ENCODE measurements around the gene PALLD. TPM values are rescaled to one million over a fixed set of nuclear protein-coding genes. Genes with fewer than 3 reads are reported as not detected.

The PALLD gene
- total and polyA plus RNA-seq, 2 of the 8 experiments (the other 6 are each of a cell fraction or from before 2014, with no cell fraction given), result 10.5 to 25.0 TPM

DNA sequence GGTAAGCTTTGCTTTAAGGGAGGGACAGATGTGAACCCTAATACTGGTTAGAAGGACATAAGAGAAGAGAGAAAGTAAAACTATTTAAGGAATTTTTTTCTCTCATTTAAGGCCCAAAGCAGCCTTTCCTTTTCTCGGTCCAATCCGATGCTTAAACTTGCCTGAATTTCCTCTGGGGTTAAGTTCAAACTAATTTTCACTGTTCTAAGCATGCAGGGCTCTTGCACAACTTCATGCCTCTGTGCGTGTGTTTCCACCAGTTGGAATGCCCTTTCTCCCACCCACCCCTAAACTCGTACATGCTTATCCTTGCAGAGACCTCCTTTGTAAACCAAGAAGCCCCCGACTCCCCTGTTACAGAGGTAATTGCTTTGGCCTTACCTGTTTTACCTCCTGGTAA lies 308.5 kb downstream of the PALLD start (continued):
- TF ChIP-seq, protein P1, sequence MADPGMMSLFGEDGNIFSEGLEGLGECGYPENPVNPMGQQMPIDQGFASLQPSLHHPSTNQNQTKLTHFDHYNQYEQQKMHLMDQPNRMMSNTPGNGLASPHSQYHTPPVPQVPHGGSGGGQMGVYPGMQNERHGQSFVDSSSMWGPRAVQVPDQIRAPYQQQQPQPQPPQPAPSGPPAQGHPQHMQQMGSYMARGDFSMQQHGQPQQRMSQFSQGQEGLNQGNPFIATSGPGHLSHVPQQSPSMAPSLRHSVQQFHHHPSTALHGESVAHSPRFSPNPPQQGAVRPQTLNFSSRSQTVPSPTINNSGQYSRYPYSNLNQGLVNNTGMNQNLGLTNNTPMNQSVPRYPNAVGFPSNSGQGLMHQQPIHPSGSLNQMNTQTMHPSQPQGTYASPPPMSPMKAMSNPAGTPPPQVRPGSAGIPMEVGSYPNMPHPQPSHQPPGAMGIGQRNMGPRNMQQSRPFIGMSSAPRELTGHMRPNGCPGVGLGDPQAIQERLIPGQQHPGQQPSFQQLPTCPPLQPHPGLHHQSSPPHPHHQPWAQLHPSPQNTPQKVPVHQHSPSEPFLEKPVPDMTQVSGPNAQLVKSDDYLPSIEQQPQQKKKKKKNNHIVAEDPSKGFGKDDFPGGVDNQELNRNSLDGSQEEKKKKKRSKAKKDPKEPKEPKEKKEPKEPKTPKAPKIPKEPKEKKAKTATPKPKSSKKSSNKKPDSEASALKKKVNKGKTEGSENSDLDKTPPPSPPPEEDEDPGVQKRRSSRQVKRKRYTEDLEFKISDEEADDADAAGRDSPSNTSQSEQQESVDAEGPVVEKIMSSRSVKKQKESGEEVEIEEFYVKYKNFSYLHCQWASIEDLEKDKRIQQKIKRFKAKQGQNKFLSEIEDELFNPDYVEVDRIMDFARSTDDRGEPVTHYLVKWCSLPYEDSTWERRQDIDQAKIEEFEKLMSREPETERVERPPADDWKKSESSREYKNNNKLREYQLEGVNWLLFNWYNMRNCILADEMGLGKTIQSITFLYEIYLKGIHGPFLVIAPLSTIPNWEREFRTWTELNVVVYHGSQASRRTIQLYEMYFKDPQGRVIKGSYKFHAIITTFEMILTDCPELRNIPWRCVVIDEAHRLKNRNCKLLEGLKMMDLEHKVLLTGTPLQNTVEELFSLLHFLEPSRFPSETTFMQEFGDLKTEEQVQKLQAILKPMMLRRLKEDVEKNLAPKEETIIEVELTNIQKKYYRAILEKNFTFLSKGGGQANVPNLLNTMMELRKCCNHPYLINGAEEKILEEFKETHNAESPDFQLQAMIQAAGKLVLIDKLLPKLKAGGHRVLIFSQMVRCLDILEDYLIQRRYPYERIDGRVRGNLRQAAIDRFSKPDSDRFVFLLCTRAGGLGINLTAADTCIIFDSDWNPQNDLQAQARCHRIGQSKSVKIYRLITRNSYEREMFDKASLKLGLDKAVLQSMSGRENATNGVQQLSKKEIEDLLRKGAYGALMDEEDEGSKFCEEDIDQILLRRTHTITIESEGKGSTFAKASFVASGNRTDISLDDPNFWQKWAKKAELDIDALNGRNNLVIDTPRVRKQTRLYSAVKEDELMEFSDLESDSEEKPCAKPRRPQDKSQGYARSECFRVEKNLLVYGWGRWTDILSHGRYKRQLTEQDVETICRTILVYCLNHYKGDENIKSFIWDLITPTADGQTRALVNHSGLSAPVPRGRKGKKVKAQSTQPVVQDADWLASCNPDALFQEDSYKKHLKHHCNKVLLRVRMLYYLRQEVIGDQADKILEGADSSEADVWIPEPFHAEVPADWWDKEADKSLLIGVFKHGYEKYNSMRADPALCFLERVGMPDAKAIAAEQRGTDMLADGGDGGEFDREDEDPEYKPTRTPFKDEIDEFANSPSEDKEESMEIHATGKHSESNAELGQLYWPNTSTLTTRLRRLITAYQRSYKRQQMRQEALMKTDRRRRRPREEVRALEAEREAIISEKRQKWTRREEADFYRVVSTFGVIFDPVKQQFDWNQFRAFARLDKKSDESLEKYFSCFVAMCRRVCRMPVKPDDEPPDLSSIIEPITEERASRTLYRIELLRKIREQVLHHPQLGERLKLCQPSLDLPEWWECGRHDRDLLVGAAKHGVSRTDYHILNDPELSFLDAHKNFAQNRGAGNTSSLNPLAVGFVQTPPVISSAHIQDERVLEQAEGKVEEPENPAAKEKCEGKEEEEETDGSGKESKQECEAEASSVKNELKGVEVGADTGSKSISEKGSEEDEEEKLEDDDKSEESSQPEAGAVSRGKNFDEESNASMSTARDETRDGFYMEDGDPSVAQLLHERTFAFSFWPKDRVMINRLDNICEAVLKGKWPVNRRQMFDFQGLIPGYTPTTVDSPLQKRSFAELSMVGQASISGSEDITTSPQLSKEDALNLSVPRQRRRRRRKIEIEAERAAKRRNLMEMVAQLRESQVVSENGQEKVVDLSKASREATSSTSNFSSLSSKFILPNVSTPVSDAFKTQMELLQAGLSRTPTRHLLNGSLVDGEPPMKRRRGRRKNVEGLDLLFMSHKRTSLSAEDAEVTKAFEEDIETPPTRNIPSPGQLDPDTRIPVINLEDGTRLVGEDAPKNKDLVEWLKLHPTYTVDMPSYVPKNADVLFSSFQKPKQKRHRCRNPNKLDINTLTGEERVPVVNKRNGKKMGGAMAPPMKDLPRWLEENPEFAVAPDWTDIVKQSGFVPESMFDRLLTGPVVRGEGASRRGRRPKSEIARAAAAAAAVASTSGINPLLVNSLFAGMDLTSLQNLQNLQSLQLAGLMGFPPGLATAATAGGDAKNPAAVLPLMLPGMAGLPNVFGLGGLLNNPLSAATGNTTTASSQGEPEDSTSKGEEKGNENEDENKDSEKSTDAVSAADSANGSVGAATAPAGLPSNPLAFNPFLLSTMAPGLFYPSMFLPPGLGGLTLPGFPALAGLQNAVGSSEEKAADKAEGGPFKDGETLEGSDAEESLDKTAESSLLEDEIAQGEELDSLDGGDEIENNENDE (IDR thresholded peaks at IDR 0.05; ENCODE audit: insufficient replicate concordance, low read length), result no peak
- TF ChIP-seq ASH2L (IDR thresholded peaks at IDR 0.05; ENCODE audit: low read length), result no peak
- TF ChIP-seq, protein P2, sequence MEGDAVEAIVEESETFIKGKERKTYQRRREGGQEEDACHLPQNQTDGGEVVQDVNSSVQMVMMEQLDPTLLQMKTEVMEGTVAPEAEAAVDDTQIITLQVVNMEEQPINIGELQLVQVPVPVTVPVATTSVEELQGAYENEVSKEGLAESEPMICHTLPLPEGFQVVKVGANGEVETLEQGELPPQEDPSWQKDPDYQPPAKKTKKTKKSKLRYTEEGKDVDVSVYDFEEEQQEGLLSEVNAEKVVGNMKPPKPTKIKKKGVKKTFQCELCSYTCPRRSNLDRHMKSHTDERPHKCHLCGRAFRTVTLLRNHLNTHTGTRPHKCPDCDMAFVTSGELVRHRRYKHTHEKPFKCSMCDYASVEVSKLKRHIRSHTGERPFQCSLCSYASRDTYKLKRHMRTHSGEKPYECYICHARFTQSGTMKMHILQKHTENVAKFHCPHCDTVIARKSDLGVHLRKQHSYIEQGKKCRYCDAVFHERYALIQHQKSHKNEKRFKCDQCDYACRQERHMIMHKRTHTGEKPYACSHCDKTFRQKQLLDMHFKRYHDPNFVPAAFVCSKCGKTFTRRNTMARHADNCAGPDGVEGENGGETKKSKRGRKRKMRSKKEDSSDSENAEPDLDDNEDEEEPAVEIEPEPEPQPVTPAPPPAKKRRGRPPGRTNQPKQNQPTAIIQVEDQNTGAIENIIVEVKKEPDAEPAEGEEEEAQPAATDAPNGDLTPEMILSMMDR (IDR thresholded peaks at IDR 0.05; ENCODE audit: control extremely low read depth in 1 of 3, insufficient read depth in 1 of 3, low read depth in 1 of 3, low read length in 3 of 3), result no peak

All from H1 (cell line).